GM12874 (cell line): ENCODE results near the gene SCD.

Experiments used
- TF ChIP-seq, protein P1 (sequence below): IDR thresholded peaks from 2 replicates; pipeline ENCODE4 v1.5.1; 2011; ENCODE audit warnings: low read depth, mild to moderate bottlenecking, control low read depth, low read length, moderate library complexity; ENCODE audit not compliant: insufficient read depth

SCD gene

GRCh38 chr10:100359030-100359432, 12.0 kb downstream of the SCD start:
- TF ChIP-seq, protein P1, sequence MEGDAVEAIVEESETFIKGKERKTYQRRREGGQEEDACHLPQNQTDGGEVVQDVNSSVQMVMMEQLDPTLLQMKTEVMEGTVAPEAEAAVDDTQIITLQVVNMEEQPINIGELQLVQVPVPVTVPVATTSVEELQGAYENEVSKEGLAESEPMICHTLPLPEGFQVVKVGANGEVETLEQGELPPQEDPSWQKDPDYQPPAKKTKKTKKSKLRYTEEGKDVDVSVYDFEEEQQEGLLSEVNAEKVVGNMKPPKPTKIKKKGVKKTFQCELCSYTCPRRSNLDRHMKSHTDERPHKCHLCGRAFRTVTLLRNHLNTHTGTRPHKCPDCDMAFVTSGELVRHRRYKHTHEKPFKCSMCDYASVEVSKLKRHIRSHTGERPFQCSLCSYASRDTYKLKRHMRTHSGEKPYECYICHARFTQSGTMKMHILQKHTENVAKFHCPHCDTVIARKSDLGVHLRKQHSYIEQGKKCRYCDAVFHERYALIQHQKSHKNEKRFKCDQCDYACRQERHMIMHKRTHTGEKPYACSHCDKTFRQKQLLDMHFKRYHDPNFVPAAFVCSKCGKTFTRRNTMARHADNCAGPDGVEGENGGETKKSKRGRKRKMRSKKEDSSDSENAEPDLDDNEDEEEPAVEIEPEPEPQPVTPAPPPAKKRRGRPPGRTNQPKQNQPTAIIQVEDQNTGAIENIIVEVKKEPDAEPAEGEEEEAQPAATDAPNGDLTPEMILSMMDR = no peak

DNA sequence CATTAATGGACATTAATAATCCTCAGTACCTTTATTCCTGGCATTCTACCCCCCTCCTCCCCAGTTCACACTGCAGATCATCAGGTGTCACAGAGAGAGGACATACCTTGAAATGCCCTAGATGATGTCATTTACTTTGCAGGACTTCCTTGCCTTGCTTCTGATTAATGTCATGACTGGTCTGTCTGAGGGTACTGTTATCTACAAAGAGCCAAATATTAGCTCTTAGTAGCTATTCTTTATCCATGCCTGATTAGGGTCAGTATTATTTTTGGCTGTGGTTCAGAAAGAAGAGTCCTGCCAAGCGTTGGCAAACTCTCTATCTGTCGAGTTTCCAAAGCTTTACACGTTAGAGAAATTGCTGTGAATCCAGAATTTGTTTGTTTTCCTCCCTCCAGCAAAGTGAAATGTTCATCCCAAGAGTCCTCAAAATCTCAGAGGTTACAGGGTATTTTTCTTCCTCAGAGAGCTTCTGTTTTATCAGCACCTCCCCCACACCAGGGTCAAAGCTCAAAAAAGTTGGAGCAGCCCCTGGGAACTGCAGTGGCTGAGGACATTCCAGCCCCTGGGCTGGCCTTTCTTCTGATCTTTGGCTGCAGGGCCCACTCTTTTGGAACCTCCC, 12.6 kb downstream of the SCD start:
- TF ChIP-seq, protein P1 = no peak

GRCh38 chr10:100360234-100360633, 13.2 kb downstream of the SCD start:
- TF ChIP-seq, protein P1 = no peak

- TF ChIP-seq, protein P1 = no peak
Measured at GRCh38 chr10:100362570-100363496, 15.8 kb downstream of the SCD start.

GRCh38 chr10:100364175-100364574, 17.1 kb downstream of the SCD start:
- TF ChIP-seq, protein P1 = no peak

- TF ChIP-seq, protein P1 = no peak
Measured at GRCh38 chr10:100364735-100365391, 17.8 kb downstream of the SCD start.

GRCh38 chr10:100368721-100369120, 21.7 kb downstream of the SCD start:
- TF ChIP-seq, protein P1 = no peak
